Occipital lobe (tissue), 2 donors: Measurements from ENCODE around the gene KCNG2. TPM values are rescaled to one million over a fixed set of nuclear protein-coding genes. Genes with fewer than 3 reads are reported as not detected.

Experiments used
- DNase-seq: peaks from one replicate; lab custom pipeline; 2025; lab: John Stamatoyannopoulos, UW
- total RNA-seq: library from RNA; depleted of rRNA; stranded (reverse); fragments of >200 nt; gene quantifications from one replicate; pipeline ENCODE4 v1.2.3, GENCODE V29; 2014

KCNG2 gene
- total RNA-seq, 1 donor from 2014 or later: 0.31 TPM

DNA sequence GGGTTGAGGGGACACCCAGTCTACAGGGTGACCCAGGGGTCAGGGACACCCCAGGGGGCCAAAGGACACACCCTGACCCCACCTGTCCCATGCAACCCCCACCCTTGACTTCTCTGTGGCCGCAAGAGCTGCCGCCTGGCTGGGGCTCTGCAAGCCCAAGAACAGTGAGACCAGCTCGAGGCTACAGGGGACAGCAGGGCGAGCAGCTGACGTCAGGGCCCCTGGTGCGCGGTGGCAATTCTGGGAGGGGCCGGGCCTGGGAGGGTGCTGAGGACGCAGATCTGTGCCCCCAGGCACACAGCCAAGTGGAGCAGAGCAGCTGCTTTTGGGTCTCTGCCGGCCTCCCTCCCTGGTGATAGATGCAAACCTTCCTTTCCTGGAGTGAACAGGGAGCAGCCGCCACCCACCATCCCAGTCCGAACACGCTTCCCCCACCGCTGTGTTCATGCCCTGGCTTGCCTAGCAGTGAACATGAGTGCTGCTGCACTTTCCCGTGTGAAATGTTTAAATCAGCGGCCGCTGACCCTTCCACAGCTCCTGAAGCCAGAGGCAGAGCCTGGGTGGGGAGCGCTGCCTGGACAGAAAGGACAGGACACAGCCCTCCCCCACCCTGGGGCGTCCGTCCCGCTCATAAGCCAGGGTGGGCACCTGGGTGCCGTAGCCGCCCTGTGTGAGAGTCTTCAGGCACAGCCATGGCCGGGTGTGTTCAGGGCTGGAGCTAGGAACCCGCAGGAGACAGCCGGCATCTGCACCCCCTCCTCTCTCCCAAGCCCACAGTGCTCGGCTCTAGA lies 106.8 kb downstream of the KCNG2 start:
- DNase-seq: no peak

DNA sequence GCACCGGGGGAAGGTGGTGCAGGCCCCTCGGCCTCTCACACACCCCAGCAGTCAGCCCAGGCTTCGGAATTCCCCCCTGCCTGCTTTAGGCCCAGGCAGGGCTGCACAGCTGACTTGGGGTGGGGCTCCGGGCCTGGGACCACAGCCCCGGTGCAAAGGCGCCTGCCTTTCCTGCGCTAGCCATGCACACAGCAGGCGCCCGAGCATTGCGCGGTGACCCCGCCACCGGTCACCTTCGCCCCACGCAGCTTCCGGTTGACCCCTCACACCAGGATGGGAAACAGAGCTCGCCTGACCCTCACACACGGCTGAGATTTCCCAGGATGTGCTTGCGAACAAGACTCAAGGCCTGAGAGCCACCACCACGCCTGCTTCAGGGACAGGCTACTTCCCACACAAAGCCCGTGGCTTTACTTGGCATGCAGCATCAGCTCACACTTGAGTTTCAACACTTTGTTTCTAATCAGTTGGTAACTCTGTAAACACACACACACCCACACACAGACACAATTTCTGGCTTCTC lies 107.7 kb downstream of the KCNG2 start:
- no peak for DNase-seq

DNA sequence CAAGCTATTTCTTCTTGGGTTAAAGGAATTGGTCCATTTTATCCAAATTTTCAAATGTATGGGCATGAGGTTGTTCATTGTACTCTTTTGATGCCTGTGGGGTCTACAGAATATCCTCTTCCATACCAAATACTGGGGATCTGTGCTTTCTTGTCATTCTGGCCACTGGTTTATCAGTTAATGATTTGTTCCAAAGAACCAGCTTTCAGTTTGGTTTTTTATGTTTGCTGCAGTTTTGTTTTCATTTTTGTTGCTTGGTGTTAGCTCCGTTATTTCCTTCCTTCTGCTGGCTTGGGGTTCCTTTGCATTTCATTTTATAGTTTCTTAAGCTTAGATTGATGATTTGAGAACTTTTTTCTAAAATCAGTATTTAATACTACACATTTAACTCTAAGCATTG lies 108.3 kb downstream of the KCNG2 start:
- DNase-seq: no peak

DNA sequence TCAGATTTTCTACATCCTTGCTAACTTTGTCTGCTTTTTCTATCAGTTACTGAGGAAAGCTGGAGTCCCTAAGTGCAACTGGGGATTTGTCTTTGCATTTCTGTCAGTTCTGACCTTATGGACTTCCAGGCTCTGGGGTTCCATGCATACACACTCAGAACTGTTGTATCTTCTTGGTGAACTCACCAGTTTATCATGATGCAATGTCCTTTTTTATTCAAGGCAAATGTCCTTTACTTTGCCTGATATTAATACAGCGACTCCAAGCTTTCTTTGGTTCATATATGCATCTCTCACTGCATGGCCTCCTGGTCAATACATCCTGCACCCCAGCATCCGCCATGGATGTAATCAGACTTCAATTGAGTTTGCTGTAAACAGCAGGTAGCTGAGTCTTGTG lies 109.0 kb downstream of the KCNG2 start:
- DNase-seq: no peak

DNA sequence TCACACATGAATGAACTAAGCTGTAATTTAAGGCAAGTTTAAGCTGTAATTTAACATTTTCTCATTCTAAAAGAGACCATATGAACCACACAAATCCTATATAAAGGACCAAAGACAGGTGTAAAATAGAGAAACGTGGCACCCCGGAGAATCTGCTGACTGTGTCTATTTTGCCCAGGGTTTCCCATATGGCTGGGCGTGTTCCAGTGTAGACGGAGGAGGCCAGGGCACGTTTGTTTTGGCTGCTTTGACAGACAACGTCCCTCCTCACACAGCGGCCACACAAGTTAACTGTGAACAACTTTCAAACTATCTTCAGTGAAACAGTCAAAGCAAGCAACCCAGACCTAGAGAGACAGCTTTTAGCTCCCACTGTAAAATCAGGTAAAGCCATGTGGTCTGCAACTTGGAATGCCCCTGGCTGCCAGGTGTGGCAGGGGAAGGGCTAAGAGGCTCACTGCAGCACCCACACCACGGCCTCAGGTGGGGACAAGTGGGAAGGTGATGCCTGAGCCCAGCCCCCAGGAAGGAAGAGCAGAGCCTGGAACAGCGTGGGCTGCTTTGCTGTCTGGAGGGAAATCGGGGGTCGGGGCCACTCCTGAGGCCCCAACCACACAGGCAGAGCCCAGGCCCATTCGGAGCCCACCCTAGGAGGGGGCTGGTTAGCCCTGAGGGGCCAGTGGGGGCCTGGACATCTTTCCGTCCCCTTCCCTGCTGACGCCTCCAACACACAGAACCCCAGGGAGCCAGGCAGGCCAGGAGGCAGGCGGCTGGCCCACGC lies 113.0 kb downstream of the KCNG2 start:
- no peak for DNase-seq

DNA sequence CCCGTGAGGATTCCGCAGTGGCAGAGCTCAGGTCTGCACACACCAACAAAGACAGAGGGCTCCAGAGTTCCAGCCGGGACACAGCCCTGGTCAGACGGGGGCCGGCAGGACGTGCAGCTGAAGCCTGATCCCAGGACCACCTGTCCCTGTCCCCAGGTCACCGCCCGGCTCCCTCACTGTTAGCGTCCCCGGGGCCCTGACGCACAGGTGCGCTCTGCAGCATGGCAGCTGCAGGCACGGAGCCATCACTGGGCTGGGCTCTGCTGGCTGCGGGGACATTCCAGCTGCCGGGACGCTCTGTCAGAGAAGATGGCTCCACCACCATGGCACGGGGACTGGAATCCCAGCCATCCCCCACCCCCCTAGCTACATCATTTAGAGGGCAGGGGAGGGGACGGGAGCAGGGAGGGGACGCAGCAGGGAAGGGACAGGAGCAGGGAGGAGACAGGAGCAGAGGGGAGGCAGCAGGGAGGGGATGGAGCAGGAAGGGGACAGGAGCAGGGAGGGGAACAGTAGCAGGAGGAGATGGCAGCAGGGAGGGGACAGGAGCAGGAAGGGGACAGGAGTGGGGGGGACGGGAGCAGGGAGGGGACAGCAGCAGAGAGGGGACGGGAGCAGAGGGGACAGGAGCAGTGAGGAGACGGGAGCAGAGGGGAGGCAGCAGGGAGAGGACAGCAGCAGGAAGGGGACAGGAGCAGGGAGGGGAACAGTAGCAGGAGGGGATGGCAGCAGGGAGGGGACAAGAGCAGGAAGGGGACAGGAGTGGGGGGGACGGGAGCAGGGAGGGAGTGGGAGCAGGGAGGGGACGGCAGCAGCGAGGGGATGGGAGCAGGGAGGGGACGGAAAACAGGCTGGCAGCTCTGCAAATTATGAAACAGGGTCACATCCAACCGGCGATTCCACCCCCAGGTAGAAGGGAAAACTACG lies 113.9 kb downstream of the KCNG2 start:
- DNase-seq: no peak

DNA sequence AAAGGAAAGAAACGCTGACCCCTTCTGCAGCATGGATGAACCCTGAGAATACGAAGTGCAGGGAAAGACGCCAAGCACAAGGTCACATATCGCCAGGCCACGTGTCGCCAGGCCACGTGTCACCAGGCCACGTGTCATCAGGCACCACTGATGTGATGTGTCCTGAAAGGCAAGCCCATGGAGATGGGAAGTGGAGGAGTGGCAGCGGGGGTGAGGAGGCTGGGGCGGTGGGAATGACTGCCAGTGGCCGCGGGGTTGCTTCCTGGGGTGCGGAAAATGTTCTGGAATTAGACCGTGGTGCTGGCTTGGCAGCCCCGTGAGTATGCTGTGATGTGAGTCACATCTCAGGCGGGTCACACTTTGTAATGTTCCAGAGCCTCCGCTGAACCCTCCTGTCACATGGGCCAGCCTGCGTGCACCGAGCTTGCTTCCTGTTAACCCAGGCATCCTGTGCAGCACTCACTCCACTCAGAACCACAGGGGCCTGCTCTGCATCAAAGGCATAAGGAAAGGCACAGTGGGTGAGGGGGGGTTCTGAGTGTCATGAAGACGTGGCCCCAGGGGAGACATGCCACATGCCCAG lies 114.8 kb downstream of the KCNG2 start:
- DNase-seq: no peak

DNA sequence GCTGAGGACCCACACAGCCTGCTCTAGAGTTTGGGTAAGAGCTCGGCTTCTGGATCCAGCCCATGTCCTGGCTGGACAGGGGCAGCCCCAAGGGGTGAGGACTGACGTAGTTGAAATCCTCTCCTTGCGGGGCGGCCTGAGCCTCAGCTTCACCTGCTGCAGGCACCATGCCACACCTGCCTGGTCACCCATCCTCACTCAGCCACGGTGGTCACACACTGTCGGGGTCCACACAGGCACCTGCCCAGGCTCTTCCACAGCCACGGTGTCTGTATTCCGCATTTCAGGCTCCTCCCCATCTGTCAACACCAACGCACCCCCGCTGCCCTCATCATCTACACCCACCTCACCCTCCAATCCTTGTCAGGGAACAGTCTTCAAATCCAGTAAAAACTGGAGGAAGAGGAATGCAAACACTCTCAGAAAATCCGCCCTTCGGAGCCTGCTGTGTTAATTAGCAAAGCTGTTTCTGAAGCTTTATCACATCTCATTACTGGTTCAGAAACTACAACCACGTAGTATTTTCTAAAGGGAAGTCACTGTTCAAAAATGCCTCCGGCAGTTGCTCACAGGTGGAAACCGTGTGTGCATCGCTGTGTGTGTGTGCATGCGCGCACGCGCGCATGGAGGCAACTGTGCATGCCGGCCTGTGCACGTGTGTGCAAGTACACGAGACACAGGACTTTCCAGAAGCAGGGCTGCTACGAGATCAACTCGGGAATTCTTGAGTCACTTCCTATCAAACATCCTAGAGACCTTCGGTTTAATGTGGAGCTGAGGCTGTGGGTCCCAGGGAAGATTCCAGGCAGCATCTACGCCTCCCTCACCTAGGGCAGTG lies 115.5 kb downstream of the KCNG2 start:
- DNase-seq: no peak

DNA sequence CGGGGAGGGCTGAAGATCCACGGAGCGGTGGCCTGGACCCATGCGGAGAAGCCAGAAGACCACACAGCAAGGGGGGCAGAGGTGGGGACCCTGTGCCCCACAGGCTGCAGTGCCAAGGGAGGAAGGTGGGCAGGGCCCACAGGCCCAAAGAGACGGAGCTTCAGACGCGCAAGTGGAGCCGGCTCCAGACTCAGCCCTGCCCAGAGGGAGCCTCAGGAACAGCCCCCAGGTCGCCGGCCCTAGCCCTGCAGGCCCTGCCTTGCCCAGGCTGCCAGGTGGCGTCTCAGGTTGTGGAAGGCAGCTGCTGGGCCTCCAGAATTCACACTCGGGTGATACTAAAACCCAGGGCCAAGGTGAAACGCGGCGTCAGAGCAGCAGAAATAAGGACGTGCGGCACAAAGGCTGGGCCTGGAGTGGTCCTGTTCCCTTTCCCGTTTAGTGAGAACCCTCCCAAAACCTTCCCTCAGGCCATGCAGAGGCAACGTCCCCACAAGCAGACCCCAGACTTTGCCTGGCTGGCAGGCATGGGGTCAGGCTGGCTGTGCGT lies 116.9 kb downstream of the KCNG2 start:
- DNase-seq: no peak

DNA sequence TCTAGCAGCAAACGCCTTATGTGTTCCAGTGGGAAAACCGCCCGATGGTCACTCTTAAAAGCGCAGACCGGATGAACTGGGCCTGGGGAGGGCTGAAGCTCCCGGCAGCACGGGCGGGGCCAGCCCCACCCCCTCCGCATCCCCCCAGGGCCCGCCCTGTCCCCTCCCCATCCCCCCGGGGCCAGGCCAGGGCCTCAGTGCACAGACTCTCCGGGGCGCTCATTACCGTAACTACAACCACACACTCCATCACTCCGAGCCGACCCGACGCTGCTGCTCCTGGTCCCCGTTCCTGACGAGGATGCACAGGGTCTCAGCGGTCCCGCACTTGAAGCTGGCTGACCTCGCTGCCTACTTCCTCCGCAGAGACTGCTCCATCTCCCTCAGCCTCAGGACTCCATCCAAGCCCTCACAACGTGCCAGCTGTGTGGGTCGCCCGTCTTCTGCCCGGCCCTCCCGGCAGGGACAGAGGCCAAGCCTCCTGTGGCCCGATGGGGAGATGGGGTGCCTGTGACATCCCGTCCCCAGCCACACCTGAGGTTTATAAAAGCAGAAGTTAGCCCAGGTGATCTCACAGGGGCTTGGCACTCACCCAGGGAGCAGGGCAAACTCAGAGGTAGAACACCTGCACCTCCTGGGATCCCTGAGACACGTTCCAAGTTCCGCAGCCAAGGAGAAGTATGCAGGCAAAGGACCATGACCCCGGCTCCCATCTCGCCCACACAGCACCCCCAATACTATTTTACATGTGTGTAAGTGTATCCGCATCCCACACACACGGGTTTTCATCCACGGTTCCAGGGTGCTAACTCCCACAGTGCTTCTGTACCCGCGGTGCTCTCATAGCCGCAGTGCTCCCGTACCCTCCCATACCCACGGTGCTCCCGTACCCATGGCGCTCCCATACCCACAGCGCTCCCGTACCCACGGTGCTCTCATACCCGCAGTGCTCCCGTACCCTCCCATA lies 117.7 kb downstream of the KCNG2 start:
- no peak for DNase-seq

DNA sequence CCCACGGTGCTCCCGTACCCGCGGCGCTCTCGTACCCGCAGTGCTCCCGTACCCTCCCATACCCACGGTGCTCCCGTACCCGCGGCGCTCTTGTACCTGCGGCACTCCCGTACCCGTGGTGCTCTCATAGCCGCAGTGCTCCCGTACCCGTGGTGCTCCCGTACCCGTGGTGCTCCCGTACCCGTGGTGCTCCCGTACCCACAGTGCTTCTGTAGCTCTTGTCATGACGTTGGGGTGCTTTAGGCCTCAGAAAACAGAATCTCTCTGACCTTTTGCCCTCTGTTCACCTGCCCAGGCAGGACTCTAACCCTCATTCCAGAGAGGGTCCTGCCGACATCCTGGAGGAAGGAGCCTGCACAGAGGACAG lies 118.4 kb downstream of the KCNG2 start:
- no peak for DNase-seq

DNA sequence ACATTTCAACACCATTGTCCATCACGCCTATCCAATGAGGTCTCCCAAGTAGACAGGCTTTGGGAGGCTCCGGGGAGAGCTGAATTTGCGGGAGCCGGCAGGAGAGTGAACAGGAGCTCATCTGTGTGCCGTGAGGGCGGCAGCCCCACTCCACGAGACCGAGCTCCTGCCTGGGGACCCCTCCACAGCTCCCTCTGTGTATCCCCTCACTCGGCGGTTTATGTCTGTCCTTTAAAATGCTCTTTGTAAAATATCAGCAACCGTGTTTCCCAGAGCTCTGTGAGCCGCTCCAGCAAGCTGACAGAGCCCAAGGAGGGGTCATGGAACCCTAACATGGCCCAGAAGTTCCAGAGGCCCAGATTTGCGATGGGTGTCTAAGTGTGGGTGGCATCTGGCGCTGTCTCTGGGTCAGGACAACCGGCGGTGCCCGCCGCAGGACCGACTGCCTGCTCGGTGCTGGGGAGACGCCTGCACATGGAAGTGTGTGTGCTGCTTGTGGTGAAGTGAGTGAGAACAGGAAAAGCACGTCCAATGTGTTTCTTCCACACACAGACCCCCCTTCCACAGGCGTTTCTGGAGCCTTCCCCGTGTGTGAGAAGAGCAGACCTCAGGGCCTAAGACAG lies 118.9 kb downstream of the KCNG2 start:
- DNase-seq: no peak

DNA sequence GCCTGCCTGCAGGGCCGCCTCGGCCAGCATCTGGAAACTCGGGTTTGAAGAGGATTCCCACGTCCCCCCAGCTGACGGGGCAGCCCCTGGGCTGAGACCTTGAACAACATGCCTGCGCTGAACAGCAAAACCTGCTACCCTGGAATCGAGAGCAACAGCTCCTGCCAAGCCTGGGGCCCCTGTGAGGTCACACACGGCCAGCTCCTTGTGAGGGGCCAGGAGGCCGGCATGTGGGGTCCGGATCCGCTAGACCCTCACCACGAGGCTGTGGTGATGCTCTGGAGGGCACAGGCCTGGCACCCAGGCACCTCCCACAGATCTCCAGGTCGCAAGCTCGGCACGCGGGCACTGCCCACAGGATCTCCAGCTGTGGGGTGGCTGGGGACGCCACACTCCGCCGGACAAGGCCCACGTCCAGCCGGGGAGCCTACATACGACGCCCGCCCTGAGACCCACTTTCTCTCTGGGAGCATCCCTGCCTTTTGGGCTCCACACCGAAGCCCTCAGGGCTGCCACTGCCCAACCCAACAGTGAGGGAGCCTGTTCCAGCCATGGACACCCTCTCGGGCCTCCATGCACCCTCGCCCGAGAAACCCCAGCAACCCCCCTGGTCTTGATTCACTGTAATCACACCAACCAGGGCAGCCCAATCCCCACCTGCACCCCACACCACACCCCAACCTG lies 119.6 kb downstream of the KCNG2 start:
- DNase-seq: no peak

DNA sequence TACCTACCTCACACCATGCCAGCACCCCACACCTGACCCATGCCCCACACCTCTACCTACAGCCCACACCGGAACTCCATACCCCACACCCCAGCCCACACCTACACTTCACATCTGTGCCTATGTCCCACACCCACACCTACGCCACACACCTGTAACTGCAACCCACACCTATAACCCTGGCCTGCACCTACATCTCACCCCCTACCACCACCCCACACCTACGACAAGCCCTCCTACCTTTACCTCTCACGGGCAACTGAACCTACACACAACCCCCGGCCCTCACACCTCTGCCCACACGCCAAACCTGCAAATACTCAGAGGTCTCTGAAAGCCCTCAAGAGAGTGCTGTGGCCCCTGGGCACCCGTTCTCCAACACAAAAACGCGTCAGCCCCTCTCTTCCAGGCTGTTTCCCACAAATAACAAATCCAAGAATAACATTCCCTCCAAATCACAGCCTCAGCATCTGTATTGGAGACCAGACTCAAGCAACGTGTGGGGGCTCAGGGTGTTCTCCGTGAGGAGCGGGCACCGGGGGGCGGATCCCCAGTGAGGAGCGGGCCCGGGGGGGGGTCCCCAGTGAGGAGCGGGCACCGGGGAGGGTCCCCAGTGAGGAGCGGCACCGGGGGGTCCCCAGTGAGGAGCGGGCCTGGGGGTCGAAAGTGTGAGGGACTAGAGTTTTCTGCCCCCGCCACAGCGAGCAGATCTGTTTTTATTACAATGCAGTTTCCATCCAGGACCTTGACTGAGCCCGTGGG lies 120.3 kb downstream of the KCNG2 start:
- no peak for DNase-seq

DNA sequence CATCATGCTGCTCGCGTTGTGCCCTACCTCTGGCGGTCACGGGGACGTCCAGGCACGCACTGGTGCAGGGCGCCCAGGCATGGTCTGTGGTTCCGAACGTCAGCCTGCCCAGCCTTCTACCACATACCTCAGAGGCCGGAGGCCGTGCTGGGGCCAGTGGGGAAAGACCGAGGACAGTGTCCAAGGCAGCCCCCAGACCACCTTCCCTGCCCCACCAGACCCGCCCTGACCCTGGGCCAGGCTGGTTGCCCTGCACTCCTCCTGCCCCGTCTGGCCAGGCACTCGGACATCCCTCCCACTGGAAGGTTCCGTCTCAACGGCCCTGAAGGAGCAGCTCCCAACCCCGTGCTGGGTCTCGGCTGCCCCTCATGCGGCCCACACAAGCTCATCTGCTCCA lies 120.9 kb downstream of the KCNG2 start:
- no peak for DNase-seq

DNA sequence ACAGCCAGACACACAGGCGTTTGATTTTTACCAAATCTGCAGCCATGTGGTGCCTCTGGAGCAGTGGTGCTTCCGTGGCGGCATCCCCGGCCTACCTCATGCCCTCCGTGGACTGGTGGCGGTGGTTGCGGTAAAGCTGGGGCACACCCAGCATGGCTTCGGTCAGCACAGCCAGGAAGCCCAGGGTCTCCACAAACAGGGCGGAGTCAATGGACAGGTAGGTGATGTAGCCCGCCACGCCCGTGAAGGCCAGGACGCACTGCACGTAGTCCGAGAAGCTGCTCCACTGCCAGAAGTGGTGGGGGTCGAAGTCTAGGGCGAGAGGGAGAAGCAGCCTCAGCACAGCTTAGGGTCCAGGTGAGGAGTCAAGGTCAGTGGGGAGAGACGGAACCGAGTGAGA lies 121.4 kb downstream of the KCNG2 start:
- no peak for DNase-seq
